ENCODE measurements around the gene BABAM2.

GRCh38 chr2:28351621-28352020 is 461.1 kb downstream of the BABAM2 start:
- TF ChIP-seq, protein P1, sequence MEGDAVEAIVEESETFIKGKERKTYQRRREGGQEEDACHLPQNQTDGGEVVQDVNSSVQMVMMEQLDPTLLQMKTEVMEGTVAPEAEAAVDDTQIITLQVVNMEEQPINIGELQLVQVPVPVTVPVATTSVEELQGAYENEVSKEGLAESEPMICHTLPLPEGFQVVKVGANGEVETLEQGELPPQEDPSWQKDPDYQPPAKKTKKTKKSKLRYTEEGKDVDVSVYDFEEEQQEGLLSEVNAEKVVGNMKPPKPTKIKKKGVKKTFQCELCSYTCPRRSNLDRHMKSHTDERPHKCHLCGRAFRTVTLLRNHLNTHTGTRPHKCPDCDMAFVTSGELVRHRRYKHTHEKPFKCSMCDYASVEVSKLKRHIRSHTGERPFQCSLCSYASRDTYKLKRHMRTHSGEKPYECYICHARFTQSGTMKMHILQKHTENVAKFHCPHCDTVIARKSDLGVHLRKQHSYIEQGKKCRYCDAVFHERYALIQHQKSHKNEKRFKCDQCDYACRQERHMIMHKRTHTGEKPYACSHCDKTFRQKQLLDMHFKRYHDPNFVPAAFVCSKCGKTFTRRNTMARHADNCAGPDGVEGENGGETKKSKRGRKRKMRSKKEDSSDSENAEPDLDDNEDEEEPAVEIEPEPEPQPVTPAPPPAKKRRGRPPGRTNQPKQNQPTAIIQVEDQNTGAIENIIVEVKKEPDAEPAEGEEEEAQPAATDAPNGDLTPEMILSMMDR (IDR thresholded peaks at IDR 0.05): no peak
- TF ChIP-seq POLR2A (IDR thresholded peaks at IDR 0.05): no peak

Measured in thyroid gland (tissue), 4 donors.